Measurements from ENCODE around the gene SLC2A4RG. TPM values are rescaled to one million over a fixed set of nuclear protein-coding genes. Genes with fewer than 3 reads are reported as not detected.
A peak's percentile ranks its signal among the peaks of the same experiment; 100 is the strongest.

SLC2A4RG gene
- total and polyA plus RNA-seq, 2 of the 13 experiments (the other 11 are each of a cell fraction or from before 2014, with no cell fraction given): 91.4 to 95.9 TPM

DNA sequence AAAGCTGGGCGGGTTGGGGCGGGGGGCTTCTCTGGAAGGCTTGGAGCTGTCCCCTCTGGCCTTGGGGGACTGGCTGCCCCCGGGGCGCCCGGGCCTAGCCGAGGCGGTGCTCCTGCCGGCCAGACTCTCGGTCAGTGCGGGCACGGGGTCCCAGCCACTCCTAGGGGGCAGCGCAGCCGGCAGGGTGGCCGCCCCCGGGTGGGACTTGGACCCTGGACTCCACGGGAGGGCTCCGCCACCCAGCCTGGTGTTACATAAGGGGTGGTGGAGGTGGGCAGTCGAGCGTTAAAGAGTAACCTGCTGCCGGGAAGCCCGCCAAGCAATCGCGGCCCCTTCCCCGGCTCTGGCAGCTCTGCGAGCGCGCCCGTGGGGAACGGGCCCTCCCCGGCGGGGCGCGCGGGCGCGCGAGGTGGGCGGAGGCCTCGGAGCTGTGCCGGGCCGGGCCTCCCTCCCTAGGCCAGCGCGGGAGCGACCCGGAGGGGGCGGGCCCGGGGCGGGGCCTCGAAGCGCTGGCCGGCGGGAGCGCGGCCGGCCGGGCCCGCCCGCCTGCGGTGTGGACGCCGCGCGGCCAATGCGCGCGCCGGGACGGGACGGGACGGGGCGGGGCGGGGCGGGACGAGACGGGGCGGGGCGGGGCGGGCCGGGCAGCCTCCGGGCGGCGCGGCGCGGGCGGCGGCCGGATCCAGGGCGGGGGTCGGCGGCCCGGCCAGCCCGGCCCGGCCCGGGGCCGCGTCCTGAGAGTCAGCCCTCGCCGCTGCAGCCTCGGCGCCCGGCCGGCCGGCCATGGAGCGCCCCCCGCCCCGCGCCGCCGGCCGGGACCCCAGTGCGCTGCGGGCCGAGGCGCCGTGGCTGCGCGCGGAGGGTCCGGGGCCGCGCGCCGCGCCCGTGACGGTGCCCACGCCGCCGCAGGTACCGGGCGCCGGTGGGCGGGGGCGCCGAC, at the start of gene SLC2A4RG (continued):
- TF ChIP-seq, protein P1, sequence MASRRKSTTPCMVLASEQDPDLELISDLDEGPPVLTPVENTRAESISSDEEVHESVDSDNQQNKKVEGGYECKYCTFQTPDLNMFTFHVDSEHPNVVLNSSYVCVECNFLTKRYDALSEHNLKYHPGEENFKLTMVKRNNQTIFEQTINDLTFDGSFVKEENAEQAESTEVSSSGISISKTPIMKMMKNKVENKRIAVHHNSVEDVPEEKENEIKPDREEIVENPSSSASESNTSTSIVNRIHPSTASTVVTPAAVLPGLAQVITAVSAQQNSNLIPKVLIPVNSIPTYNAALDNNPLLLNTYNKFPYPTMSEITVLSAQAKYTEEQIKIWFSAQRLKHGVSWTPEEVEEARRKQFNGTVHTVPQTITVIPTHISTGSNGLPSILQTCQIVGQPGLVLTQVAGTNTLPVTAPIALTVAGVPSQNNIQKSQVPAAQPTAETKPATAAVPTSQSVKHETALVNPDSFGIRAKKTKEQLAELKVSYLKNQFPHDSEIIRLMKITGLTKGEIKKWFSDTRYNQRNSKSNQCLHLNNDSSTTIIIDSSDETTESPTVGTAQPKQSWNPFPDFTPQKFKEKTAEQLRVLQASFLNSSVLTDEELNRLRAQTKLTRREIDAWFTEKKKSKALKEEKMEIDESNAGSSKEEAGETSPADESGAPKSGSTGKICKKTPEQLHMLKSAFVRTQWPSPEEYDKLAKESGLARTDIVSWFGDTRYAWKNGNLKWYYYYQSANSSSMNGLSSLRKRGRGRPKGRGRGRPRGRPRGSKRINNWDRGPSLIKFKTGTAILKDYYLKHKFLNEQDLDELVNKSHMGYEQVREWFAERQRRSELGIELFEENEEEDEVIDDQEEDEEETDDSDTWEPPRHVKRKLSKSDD (CRISPR knock-in tag; IDR thresholded peaks at IDR 0.05; ENCODE audit: low read depth): peak; percentile 76; the same call in 1 of the 2 replicates
- TF ChIP-seq ZNF619 (CRISPR knock-in tag; IDR thresholded peaks at IDR 0.05) (peak; percentile 96; the same call in 1 of the 2 replicates), ZFP82 (CRISPR knock-in tag; IDR thresholded peaks at IDR 0.05; ENCODE audit: borderline replicate concordance) (peak; percentile 91), SALL2 (CRISPR knock-in tag; IDR thresholded peaks at IDR 0.05) (peak; percentile 98), PCBP1 (IDR thresholded peaks at IDR 0.05; ENCODE audit: borderline replicate concordance, low read depth, low read length) (no peak), ZNF781 (CRISPR knock-in tag; IDR thresholded peaks at IDR 0.05; ENCODE audit: borderline replicate concordance, not compliant biosample characterization) (no peak), SIX1 (CRISPR knock-in tag; IDR thresholded peaks at IDR 0.05; ENCODE audit: borderline replicate concordance) (peak; percentile 45; the same call in 1 of the 2 replicates), GZF1 (CRISPR knock-in tag; IDR thresholded peaks at IDR 0.05) (0 out of 2 replicates have a peak, but pooled peaks have one; percentile 65), REPIN1 (CRISPR knock-in tag; IDR thresholded peaks at IDR 0.05; ENCODE audit: borderline replicate concordance, low read depth) (peak; percentile 78), CEBPB (IDR thresholded peaks at IDR 0.05; ENCODE audit: borderline replicate concordance, low read depth, low read length) (peak; percentile 33; the same call in 1 of the 2 replicates), SNAI1 (CRISPR knock-in tag; IDR thresholded peaks at IDR 0.05; ENCODE audit: borderline replicate concordance) (0 out of 2 replicates have a peak, but pooled peaks have one; percentile 3), ZNF572 (CRISPR knock-in tag; IDR thresholded peaks at IDR 0.05) (peak; percentile 96), HOXA7 (CRISPR knock-in tag; IDR thresholded peaks at IDR 0.05) (no peak), HDAC6 (IDR thresholded peaks at IDR 0.05; ENCODE audit: low read depth, low read length) (no peak), CBX2 (IDR thresholded peaks at IDR 0.05; ENCODE audit: low read depth, low read length) (no peak), CBX2 (CRISPR knock-in tag; IDR thresholded peaks at IDR 0.05; ENCODE audit: low read depth) (no peak)
- TF ChIP-seq, protein P2, sequence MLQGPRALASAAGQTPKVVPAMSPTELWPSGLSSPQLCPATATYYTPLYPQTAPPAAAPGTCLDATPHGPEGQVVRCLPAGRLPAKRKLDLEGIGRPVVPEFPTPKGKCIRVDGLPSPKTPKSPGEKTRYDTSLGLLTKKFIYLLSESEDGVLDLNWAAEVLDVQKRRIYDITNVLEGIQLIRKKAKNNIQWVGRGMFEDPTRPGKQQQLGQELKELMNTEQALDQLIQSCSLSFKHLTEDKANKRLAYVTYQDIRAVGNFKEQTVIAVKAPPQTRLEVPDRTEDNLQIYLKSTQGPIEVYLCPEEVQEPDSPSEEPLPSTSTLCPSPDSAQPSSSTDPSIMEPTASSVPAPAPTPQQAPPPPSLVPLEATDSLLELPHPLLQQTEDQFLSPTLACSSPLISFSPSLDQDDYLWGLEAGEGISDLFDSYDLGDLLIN (CRISPR knock-in tag; IDR thresholded peaks at IDR 0.05; ENCODE audit: borderline replicate concordance): peak; percentile 95; the same call in 1 of the 2 replicates
- TF ChIP-seq, protein P3, sequence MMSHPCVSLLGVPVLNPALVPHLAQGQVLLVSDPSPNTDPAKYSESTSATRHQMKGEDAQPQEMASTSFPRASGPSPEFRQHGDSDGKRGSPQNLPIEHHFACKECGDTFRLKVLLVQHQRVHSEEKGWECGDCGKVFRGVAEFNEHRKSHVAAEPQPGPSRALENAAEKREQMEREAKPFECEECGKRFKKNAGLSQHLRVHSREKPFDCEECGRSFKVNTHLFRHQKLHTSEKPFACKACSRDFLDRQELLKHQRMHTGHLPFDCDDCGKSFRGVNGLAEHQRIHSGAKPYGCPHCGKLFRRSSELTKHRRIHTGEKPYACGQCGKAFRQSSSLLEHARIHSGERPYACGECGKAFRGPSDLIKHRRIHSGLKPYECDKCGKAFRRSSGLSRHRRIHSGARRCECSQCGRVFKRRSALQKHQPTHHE (CRISPR knock-in tag; IDR thresholded peaks at IDR 0.05; ENCODE audit: borderline replicate concordance): peak; percentile 38; the same call in 1 of the 2 replicates
- TF ChIP-seq, protein P4, sequence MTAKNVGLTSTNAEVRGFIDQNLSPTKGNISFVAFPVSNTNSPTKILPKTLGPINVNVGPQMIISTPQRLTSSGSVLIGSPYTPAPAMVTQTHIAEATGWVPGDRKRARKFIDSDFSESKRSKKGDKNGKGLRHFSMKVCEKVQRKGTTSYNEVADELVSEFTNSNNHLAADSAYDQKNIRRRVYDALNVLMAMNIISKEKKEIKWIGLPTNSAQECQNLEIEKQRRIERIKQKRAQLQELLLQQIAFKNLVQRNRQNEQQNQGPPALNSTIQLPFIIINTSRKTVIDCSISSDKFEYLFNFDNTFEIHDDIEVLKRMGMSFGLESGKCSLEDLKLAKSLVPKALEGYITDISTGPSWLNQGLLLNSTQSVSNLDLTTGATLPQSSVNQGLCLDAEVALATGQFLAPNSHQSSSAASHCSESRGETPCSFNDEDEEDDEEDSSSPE (CRISPR knock-in tag; IDR thresholded peaks at IDR 0.05): peak; percentile 92

Measured in HepG2 (cell line).